RWPE2 (cell line): ENCODE measurements around the gene SDK2.

Experiments
- ATAC-seq: fragments of 200-7000 bp; cut with Tn5 transposase; 3 replicates; pipeline ENCODE4 v1.9.1; 2021; ENCODE audit warnings: low read depth
- DNase-seq: peaks from one replicate; pipeline ENCODE4 v3.0.0-alpha.2; 2020; ENCODE audit warnings: low spot score
- H3K27ac ChIP-seq: fragments of 450-650 bp; 2 replicates; pipeline ENCODE4 v1.5.1; 2017; ENCODE audit warnings: mild to moderate bottlenecking; ENCODE audit not compliant: poor library complexity, severe bottlenecking
- H3K27me3 ChIP-seq: fragments of 250-450 bp; sonication (Bioruptor Pico); 2 replicates; pipeline ENCODE4 v1.5.1; 2021; ENCODE audit warnings: mild to moderate bottlenecking, moderate library complexity; ENCODE audit not compliant: insufficient read depth, poor library complexity, severe bottlenecking
- H3K36me3 ChIP-seq: fragments of 250-450 bp; sonication (Bioruptor Pico); 2 replicates; pipeline ENCODE4 v1.5.1; 2020; ENCODE audit warnings: low read depth, mild to moderate bottlenecking, moderate library complexity
- H3K4me1 ChIP-seq: fragments of 250-450 bp; sonication (Bioruptor Pico); 2 replicates; pipeline ENCODE4 v1.5.1; 2021; ENCODE audit warnings: mild to moderate bottlenecking, moderate library complexity; ENCODE audit not compliant: insufficient read depth, poor library complexity, severe bottlenecking
- H3K4me3 ChIP-seq: fragments of 250-450 bp; sonication (Bioruptor Pico); 2 replicates; pipeline ENCODE4 v1.5.1; 2021; ENCODE audit warnings: mild to moderate bottlenecking, moderate library complexity; ENCODE audit not compliant: severe bottlenecking
- H3K9me3 ChIP-seq: fragments of 250-450 bp; sonication (Bioruptor Pico); 2 replicates; pipeline ENCODE4 v1.5.1; 2021; ENCODE audit warnings: mild to moderate bottlenecking, moderate library complexity; ENCODE audit not compliant: severe bottlenecking
- CTCF ChIP-seq: fragments of 450-650 bp; IDR thresholded peaks from one replicate; pipeline ENCODE4 v1.5.1; 2017; ENCODE audit warnings: mild to moderate bottlenecking, moderate library complexity; ENCODE audit not compliant: poor library complexity, severe bottlenecking

SDK2 gene

DNA sequence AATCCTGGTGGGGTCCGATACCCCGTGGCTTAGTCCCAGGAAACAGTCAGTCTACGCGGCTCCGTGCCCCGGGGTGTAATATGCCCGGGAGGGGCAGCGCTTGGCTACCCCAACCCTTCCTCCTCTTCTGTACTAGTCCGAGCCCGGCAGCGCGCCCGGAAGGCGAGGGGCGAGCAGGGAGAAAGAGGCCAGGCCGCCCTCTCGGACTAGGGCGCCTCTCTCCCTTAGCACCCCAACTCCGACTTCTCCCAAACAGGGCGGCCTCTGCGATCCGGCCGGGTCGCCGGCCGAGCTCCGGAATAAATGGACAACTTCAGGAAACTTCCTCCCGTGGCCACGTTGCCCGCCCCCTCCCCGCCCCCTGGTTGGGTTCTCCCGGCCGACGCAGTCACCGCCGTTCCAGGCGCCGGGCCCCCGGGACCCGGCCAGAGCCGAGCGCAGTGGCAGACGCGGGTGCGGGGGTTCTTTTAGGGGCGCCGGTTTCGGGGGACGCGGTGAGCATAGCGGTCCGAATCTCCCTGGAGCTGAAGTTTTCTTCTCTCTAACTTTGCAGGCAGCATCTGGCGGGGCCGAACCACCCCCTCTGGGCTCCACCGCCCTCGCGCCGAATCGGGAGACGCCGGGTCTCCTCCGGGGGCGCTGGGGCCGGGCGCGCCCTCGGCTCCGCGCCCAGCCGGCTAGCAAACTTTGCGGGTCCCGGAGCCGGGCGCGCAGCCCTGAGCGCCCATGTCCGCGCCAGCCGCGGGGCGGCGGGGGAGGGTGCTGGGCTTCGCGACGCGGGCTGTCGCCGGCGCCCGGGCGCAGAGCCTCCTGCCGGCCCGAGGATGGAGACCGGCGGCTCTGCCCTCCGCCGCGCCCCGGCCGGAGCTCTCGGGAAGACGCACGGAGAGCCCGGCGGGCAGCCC is at the start of gene SDK2:
SDK2 (minus strand) TSS at position 301 of the 905 bp plus-strand sequence. CDS start 357 bp downstream, outside the sequence.
- no peak within 1 kb of the TSS for H3K27ac ChIP-seq
- no peaks in the 10 kb centered on the region for H3K36me3 ChIP-seq
- H3K4me1 ChIP-seq = no peaks in the 10 kb centered on the region
- peak; percentile 16; the same call in 1 of the 3 replicates for ATAC-seq
- no peak for TF ChIP-seq CTCF
- no peaks in the 10 kb centered on the region for H3K9me3 ChIP-seq
- H3K27me3 ChIP-seq = peaks cover 41% of the 10 kb centered on the region
- H3K4me3 ChIP-seq = peak within 1 kb of the TSS; percentile 41
- DNase-seq = no peak

- no peaks in the 10 kb centered on the region for H3K27me3 ChIP-seq
- no peak for DNase-seq
- H3K9me3 ChIP-seq = no peaks in the 10 kb centered on the region
- ATAC-seq = no peak
- no peaks in the 10 kb centered on the region for H3K36me3 ChIP-seq
- H3K4me1 ChIP-seq = no peaks in the 10 kb centered on the region
- H3K27ac ChIP-seq = no peak overlapping the region
- H3K4me3 ChIP-seq = no peak overlapping the region
- no peak for TF ChIP-seq CTCF
These were observed 48.8 kb upstream of the SDK2 start for GRCh38 chr17:73693071-73693470.

DNA sequence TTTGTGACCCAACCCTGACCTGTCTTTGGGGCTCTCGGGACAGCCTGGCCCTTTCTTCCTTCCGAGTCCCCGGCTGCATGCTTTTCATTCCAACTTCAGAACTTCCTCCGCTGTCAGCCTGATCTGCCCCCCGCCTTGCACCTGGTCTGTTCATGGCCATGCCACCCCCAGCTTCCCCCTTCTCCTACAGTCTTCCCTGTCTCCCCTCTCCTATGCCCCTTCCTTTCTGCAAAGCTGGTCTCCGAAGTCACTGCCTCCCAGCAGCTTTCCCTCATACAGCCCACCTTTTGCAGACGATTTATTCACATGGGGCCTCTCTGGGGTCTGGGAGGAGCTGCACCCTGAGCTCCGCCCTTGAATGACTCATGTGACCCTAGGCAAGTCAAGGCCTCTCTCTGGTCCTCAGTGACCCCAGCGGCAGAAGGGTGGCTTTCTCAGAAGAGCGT is 47.1 kb upstream of the SDK2 start:
- ATAC-seq (no peak), DNase-seq (no peak)
- no peaks in the 10 kb centered on the region for H3K27me3 ChIP-seq

DNA sequence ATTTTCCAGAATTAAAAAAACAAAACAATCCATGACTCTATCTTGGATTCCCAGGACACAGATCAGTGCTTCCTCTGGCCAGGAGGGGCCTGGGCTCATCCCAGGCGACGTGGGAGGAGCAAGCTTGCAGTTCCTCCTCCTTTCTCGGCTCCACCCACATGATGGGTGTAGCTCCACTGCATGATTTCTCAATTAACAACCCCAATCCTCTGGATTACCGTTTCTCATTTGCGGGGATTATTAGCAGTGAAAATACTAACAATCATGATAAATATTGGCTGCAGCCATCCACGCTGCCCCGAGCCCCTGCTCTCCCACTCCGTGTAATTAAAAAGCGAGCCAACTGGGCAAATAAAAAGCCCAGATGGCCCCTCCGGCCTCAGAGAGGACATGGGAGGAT is 46.4 kb upstream of the SDK2 start:
- no peaks in the 10 kb centered on the region for H3K4me1 ChIP-seq
- ATAC-seq (0 out of 3 replicates have a peak, but pooled peaks have one; percentile 45), DNase-seq (no peak)

More for the DNA sequence above, 47.1 kb upstream of the SDK2 start:
- H3K9me3 ChIP-seq = no peaks in the 10 kb centered on the region
- no peaks in the 10 kb centered on the region for H3K36me3 ChIP-seq
- H3K4me1 ChIP-seq = no peaks in the 10 kb centered on the region
- no peak overlapping the region for H3K27ac ChIP-seq
- H3K4me3 ChIP-seq = no peak overlapping the region
- no peak for TF ChIP-seq CTCF

More for the DNA sequence above, 46.4 kb upstream of the SDK2 start:
- H3K4me3 ChIP-seq = no peak overlapping the region
- no peaks in the 10 kb centered on the region for H3K27me3 ChIP-seq
- TF ChIP-seq CTCF = no peak
- no peak overlapping the region for H3K27ac ChIP-seq
- no peaks in the 10 kb centered on the region for H3K9me3 ChIP-seq
- no peaks in the 10 kb centered on the region for H3K36me3 ChIP-seq
